ENCODE results near the gene NAMPT. TPM values are rescaled to one million over a fixed set of nuclear protein-coding genes. Genes with fewer than 3 reads are reported as not detected.
A peak's percentile ranks its signal among the peaks of the same experiment; 100 is the strongest.
"Not testable (repeated sequence)": the region's sequence is repeated elsewhere in the genome, so short reads cannot be mapped to it uniquely, and the experiment has no call there.

The NAMPT gene
- total RNA-seq: 147 TPM

DNA sequence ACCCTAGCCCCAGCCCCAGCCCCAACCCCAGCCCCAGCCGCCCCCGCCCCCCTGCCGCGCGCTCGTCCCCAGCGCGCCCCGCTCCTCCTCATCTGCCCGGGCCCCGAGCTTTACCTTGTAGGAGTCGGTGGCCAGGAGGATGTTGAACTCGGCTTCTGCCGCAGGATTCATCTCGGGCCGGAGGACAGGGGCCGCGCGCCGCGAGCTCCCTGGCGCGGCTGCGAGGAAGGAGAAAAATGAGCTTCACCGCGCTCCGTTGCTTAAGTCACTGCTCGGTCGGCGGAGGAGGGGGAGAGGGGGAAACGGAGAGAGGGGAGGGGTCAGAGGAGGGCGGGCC, at the start of gene NAMPT:
TSS of gene NAMPT (minus strand) at position 270 of the 337 bp plus-strand sequence. CDS start at position 171, 99 bp downstream.
- no peak for DNase-seq

DNA sequence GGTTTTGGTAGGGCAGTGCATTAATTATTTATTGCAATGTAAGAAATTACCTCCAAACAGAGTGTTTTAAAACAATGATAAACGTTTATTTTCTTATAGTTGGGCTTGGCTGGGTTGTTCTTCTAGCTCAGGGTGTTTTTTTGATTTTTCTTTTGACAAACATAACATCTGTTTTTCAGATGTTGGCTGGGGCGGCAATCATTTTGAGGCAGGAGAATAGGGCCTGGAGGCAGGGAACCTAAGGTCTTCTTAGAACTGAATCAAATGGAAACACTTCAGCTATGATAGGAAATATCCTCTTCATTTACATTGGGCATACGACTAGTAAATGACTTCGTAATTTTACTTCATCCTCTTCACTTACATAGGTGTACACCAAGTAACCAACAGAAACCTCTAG, 47.4 kb upstream of the NAMPT start:
- DNase-seq: peak; percentile 54

GRCh38 chr7:106331441-106332175, 46.8 kb upstream of the NAMPT start:
- no peak for DNase-seq

- DNase-seq: peak; percentile 18
These were observed 45.4 kb upstream of the NAMPT start for GRCh38 chr7:106329971-106330733.

DNA sequence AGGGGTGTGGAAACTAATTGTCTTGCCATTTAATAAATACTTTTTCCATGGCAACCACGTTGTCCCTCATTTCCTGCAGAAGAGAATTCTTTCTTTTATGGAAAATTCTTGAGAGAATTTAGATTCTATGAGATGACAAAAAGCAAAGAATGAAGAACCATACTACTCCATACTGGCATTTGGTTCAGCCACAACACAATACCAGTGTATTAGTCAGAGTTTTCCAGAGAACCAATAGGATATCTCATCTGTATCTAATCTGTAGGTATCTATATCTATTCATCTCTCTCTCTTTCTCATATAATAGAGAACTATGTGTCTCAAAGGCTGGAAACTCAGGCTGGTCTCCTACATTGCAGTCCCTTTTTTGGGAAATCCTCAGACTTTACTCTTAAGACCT, 44.6 kb upstream of the NAMPT start:
- DNase-seq: no peak

DNA sequence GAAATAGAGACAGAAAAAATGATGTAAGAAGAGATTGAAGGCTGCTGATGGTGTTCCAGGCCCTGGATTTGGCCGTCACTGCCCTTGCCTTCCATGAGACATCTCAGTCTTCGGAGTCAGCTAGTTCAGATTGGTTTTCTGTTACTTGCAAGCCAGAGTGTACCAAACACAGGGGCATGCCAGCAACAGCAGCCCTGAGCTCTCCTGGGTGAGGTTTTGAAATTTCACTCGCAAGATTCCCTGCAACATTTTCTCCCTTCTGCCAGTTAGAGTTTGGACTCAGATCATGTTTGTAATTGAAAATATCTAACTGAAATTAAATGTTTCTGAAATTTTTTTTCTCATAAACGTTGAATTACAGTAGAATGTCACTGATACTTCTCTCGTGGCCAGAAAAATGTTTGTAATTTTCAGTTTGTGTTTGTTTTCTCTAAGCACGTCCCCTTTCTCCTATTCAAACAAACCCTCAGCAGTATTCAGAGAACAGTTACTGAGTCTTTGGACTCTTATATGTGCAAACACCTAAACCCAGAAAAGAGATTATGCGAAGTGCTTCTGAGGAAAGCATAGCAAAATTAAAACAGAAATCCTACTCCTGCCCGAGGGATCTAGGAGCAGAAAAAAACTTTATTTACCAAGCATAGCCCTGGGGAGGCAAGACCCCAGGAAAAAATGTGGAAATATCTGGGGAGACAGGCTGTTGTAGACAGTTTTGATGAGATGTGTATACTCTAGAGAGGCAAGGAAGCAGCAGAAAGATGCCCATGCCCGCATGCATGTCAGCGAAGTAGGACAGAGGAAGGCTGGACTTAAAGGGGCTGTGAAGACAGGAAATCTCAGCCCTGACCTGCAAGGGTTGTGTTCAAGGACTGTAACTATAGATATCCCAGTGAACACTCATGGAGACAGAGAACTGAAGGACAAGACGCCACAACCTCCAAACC, 43.0 kb upstream of the NAMPT start:
- no peak for DNase-seq

DNA sequence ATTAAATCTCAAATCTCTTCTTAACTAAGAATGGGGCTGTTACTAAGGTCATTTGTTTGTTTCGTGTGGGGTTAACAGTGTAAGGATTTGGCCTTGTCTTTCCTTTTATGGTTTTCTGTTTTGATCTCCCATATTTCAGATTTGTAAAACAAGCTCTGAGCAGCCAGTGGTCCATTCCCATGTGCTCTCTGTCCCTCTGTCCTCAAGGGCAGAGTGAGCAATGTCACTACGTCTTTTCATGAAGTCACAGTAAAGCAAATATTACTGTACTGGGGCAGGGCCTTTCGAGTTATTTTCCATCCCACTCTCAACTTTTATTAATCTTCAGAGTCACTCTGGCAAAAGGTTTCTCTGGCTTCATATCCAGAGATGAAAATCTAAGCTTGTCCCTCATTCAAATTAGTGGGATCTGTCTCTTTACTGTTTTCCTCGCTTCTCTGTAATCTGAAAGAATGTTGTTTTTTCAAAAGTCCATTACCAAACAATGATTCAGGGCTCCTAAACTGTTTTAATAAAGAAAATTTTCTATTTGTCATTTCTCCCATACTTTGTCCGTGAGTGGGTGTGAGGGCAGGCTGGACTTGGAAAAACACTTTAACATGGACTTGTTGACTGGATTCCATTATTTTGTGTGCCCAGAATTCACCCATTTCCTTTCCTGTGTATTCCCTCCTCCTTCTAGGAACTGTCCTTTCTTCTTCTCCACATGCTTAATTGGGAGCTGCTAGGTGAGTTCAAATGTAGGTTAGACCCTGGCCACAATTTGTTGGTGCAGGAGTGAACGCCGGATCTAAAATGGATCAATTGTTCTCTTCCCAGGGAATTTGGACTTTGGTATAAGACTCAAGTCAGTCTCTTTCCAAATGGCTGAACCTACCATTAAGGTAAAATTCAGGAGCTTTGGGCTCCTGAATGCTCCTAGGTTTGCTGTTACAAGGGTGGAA, 42.1 kb upstream of the NAMPT start:
- no peak for DNase-seq

GRCh38 chr7:106324509-106324908, 39.7 kb upstream of the NAMPT start:
- not testable (repeated sequence) for DNase-seq

- DNase-seq: not testable (repeated sequence)
These were observed 35.5 kb upstream of the NAMPT start for GRCh38 chr7:106320254-106320770.

GRCh38 chr7:106318482-106318881, 33.7 kb upstream of the NAMPT start:
- DNase-seq: no peak

DNA sequence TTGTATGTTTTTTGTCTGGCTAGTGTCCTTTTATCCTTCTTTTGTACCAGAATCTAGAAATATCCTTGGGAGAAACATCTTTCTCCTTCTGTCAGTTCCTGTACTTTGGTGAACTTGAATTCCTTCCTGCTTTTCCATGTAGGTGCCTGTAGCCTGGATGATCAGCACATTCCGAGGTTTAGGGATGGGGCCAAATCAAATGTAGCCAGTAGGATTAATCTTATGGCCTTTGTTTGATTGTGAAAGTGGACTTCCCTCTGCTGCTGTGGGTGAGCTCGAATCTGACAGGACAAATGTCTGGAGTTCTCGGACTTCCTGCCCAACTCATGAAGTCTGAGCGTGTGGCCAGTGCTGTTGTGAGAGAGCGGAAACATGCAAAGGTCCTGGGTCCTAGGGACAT, 33.2 kb upstream of the NAMPT start:
- no peak for DNase-seq

DNA sequence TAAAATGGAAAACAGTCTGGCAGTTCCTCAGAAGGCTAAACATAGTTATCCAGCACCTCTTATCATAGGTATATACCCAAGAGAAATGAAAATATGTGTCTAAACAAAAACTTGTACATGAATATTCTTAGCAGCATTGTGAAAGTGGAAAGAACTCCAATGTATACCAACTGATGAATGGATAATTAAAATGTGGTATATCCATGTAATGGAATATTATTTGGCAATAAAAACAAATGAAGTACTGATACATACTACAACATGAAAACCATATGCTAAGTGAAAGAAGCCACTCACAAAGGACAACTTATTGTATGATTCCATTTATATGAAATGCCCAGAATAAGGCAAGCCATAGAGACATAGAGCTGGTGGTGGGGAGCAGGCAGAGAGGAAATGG, 32.2 kb upstream of the NAMPT start:
- no peak for DNase-seq

- no peak for DNase-seq
These were observed 30.1 kb upstream of the NAMPT start for GRCh38 chr7:106314875-106315274.

DNA sequence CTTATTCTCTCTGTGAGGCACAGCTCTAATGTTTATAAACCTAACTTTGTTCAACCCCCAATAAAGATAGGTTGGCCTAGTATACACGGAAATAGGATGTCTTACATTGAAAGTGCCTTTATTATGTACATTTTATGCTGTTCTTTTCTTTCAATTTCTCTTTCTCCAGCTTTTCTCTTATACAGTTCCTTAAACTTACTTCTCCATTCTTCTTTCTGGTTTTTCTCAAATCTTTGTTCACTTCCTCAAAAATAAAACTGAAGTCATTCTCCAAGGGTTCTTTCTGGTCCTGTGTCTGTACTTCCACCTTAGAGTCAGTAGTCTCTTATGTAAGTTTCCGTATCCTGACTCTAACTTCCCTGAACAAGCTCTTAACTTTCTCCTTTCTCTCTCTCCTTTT, 29.2 kb upstream of the NAMPT start:
- no peak for DNase-seq

GRCh38 chr7:106313456-106313901, 28.7 kb upstream of the NAMPT start:
- DNase-seq: no peak

DNA sequence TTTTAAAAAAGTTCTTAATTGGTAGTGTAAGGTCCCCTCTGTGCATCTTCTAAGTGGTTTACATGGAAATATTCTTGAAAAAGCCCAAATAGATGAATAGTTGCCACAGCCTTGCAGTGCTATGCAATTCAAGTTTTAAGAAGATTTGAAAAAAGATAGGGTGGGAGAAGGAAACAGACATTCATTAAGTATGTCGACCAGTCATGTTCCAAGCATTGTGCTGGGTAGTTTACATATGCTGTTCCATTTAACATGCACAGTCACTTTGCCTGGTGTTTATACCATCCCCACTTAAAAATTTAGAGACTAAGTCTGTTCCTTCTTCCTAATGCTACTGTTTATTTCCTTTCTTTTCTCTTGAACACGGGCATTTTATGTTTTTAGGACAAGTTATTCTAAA, 28.1 kb upstream of the NAMPT start:
- no peak for DNase-seq

- no peak for DNase-seq
These were observed 27.5 kb upstream of the NAMPT start for GRCh38 chr7:106312099-106312871.

DNA sequence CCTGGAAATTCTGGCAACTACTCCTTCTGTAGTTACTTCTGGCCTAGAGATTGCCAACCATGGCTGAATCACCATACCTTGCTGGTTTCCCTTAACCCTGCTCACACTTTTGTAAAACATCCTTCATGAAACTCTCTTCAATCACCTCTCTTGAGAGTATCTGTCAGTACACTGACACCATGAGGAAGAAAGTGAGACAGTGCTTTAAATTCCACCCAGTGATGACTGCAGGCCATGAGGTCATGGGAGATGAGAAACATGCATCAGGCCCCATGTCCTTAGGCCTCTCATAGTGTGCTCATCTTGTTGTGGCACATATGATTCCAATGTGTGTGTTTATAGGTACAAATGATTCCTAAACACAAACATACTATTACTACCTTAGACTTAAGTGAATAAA, 24.6 kb upstream of the NAMPT start:
- no peak for DNase-seq

GRCh38 chr7:106306256-106306655, 21.5 kb upstream of the NAMPT start:
- no peak for DNase-seq

- DNase-seq: no peak
These were observed 20.9 kb upstream of the NAMPT start for GRCh38 chr7:106305732-106306131.
